ENCODE results near the gene R3HCC1L. TPM values are rescaled to one million over a fixed set of nuclear protein-coding genes. Genes with fewer than 3 reads are reported as not detected.

The R3HCC1L gene
- total RNA-seq, 2 donors from 2014 or later: 9.9 to 10.9 TPM

- Histone ChIP-seq H3K36me3 (replicated peaks in 1 of 2; ENCODE audit: insufficient read depth in 1 of 2, low read depth in 2 of 2) (no peaks in the 10 kb centered on the region), H3K4me3 (no peak overlapping the region), H3K27ac (no peak overlapping the region), H3K9me3 (no peaks in the 10 kb centered on the region), H3K4me1 (peaks cover 20% of the 10 kb centered on the region), H3K27me3 (no peaks in the 10 kb centered on the region)
- DNase-seq: no peak
- ATAC-seq: no peak
- no peak for TF ChIP-seq POLR2A (IDR thresholded peaks at IDR 0.05)
- TF ChIP-seq, protein P1, sequence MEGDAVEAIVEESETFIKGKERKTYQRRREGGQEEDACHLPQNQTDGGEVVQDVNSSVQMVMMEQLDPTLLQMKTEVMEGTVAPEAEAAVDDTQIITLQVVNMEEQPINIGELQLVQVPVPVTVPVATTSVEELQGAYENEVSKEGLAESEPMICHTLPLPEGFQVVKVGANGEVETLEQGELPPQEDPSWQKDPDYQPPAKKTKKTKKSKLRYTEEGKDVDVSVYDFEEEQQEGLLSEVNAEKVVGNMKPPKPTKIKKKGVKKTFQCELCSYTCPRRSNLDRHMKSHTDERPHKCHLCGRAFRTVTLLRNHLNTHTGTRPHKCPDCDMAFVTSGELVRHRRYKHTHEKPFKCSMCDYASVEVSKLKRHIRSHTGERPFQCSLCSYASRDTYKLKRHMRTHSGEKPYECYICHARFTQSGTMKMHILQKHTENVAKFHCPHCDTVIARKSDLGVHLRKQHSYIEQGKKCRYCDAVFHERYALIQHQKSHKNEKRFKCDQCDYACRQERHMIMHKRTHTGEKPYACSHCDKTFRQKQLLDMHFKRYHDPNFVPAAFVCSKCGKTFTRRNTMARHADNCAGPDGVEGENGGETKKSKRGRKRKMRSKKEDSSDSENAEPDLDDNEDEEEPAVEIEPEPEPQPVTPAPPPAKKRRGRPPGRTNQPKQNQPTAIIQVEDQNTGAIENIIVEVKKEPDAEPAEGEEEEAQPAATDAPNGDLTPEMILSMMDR (IDR thresholded peaks at IDR 0.05): no peak
- WGBS, 2 donors: 86 to 93% methylated on average over 8 to 14 of the region's 16 CpGs
- intact Hi-C loops (cut with DNase I): no loop called here
These were observed 123.5 kb downstream of the R3HCC1L start for GRCh38 chr10:98257961-98258360.

- TF ChIP-seq POLR2A (IDR thresholded peaks at IDR 0.05): no peak
- TF ChIP-seq, protein P1 (IDR thresholded peaks at IDR 0.05): no peak
- WGBS, 2 donors: 73 to 76% methylated on average over 11 to 13 of the region's 13 CpGs
- Histone ChIP-seq H3K36me3 (replicated peaks in 1 of 2; ENCODE audit: insufficient read depth in 1 of 2, low read depth in 2 of 2) (no peaks in the 10 kb centered on the region), H3K4me1 (peaks cover 20% of the 10 kb centered on the region), H3K4me3 (no peak overlapping the region), H3K27ac (no peak overlapping the region), H3K9me3 (no peaks in the 10 kb centered on the region), H3K27me3 (no peaks in the 10 kb centered on the region)
- no peak for DNase-seq
- intact Hi-C loops (cut with DNase I): no loop called here
- ATAC-seq: no peak
These were observed 124.4 kb downstream of the R3HCC1L start for GRCh38 chr10:98258683-98259454.

DNA sequence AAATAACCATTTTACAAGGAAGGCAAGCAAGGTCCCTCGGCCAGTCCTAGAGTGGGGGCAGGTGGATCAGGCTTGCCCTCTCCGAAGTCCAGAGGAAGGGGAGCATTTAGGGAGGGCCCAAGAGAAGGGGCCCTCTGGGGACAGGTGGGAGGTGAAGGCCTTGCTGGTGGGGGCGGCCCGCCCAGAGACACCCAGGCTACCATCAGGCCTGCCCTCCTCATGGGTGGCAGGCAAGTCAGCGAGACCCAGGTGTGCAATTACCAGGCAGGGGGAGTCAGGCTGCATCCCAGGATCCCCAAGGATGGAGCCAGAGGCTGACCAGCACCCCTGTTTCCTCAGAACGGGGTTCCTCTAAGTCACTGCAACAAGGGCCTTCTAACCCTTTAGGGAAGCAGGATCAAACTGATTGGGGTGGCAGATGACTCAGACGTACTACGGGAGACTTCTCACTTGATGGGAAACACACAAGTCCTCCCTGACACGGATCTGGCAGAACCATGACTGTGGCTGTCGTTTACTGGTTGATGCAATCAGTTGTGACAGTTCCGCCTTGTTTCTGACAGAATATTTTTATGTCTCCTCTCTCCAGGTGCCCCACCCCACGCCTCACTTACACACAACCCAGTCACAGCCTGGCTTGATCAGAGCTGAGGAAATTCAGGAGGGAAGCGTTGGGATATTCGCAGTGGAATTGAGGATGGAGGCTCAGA is 125.3 kb downstream of the R3HCC1L start:
- TF ChIP-seq POLR2A (IDR thresholded peaks at IDR 0.05): no peak
- TF ChIP-seq, protein P1 (IDR thresholded peaks at IDR 0.05): no peak
- no peaks in the 10 kb centered on the region for H3K27me3 ChIP-seq
- H3K4me3 ChIP-seq: no peak overlapping the region
- no peaks in the 10 kb centered on the region for H3K36me3 ChIP-seq (replicated peaks in 1 of 2; ENCODE audit: insufficient read depth in 1 of 2, low read depth in 2 of 2)
- peak overlapping the region in 1 of 4 donors; percentile 54 for H3K27ac ChIP-seq
- intact Hi-C loops (cut with DNase I): no loop called here
- WGBS, 2 donors: 53 to 63% methylated on average over 13 to 14 of the region's 14 CpGs
- peaks cover 20% of the 10 kb centered on the region for H3K4me1 ChIP-seq
- no peak for DNase-seq
- no peaks in the 10 kb centered on the region for H3K9me3 ChIP-seq
- no peak for ATAC-seq

- Histone ChIP-seq H3K9me3 (no peaks in the 10 kb centered on the region), H3K36me3 (replicated peaks in 1 of 2; ENCODE audit: insufficient read depth in 1 of 2, low read depth in 2 of 2) (no peaks in the 10 kb centered on the region), H3K4me1 (peaks cover 20% of the 10 kb centered on the region), H3K27ac (peak overlapping the region in 1 of 4 donors; percentile 54), H3K27me3 (no peaks in the 10 kb centered on the region), H3K4me3 (no peak overlapping the region)
- no peak for DNase-seq
- no peak for ATAC-seq
- no peak for TF ChIP-seq POLR2A (IDR thresholded peaks at IDR 0.05)
- TF ChIP-seq, protein P1 (IDR thresholded peaks at IDR 0.05): no peak
- intact Hi-C loops (cut with DNase I): no loop called here
- 14 to 26% methylated on average over 9 of the region's 9 CpGs for WGBS, 2 donors
These were observed 125.9 kb downstream of the R3HCC1L start for GRCh38 chr10:98260350-98260749.

All from body of pancreas (tissue), 4 donors.